Ishikawa (cell line): ENCODE measurements around the gene CMPK1.

Experiments used
- EGR1 ChIP-seq: IDR thresholded peaks from 2 replicates; pipeline ENCODE4 v1.6.1; 2012
- EP300 ChIP-seq: IDR thresholded peaks from 2 replicates; pipeline ENCODE4 v1.6.1; 2012; ENCODE audit warnings: borderline replicate concordance
- MAX ChIP-seq: IDR thresholded peaks from 2 replicates; pipeline ENCODE4 v1.6.1; 2012
- RAD21 ChIP-seq: IDR thresholded peaks from 2 replicates; pipeline ENCODE4 v1.6.1; 2012; ENCODE audit warnings: low read depth
- TAF1 ChIP-seq: IDR thresholded peaks from 2 replicates; pipeline ENCODE4 v1.6.1; 2012; ENCODE audit warnings: low read depth, mild to moderate bottlenecking
- USF1 ChIP-seq: IDR thresholded peaks from 2 replicates; pipeline ENCODE4 v1.6.1; 2012
- YY1 ChIP-seq: IDR thresholded peaks from 2 replicates; pipeline ENCODE4 v1.6.1; 2012; ENCODE audit warnings: low read depth
- ZBTB7A ChIP-seq: IDR thresholded peaks from 2 replicates; pipeline ENCODE4 v1.6.1; 2012; ENCODE audit warnings: low read depth
- TF ChIP-seq, protein P1 (sequence below): IDR thresholded peaks from 2 replicates; pipeline ENCODE4 v1.6.1; 2012; ENCODE audit warnings: low read depth, mild to moderate bottlenecking

DNA sequence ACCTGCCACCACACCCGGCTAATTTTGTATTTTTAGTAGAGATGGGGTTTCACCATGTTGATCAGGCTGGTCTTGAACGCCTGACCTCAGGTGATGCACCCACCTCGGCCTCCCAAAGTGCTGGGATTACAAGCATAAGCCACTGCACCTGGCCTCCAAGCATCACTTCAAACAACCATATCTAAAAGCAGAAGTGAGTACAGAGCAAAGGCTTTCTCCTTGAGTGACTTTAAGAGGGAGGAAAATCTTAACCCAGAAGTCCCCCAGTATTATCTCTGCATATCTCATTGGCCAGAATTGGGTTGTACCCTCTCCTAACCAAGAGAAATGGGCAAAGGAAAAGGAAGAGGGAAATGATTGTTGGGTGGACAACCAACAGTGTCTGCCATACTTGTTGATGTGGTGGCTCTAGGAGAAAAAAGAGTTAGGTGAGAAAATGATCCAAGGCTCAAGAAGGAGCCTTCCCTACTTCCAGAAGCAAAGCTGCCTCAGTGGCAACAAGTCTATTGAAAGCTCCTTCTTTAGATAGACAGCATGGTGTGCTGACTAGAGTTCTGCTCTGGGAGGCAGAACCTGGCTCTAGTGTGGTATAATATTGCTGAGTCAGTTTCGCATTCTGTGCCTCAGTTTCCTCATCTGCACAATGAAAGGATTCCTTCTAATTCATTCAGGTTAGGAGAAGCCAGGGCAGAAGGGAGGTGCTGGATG lies 65.7 kb downstream of the CMPK1 start:
- TF ChIP-seq, protein P1, sequence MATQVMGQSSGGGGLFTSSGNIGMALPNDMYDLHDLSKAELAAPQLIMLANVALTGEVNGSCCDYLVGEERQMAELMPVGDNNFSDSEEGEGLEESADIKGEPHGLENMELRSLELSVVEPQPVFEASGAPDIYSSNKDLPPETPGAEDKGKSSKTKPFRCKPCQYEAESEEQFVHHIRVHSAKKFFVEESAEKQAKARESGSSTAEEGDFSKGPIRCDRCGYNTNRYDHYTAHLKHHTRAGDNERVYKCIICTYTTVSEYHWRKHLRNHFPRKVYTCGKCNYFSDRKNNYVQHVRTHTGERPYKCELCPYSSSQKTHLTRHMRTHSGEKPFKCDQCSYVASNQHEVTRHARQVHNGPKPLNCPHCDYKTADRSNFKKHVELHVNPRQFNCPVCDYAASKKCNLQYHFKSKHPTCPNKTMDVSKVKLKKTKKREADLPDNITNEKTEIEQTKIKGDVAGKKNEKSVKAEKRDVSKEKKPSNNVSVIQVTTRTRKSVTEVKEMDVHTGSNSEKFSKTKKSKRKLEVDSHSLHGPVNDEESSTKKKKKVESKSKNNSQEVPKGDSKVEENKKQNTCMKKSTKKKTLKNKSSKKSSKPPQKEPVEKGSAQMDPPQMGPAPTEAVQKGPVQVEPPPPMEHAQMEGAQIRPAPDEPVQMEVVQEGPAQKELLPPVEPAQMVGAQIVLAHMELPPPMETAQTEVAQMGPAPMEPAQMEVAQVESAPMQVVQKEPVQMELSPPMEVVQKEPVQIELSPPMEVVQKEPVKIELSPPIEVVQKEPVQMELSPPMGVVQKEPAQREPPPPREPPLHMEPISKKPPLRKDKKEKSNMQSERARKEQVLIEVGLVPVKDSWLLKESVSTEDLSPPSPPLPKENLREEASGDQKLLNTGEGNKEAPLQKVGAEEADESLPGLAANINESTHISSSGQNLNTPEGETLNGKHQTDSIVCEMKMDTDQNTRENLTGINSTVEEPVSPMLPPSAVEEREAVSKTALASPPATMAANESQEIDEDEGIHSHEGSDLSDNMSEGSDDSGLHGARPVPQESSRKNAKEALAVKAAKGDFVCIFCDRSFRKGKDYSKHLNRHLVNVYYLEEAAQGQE, result no peak
- no peak for TF ChIP-seq EP300
- TF ChIP-seq ZBTB7A, result no peak
- TF ChIP-seq TAF1, result no peak
- TF ChIP-seq EGR1, result no peak
- no peak for TF ChIP-seq MAX
- TF ChIP-seq USF1, result no peak
- no peak for TF ChIP-seq RAD21
- no peak for TF ChIP-seq YY1
